NOMO-1 (cell line): Measurements from ENCODE around the gene PAM.
"Not testable (repeated sequence)": the region's sequence is repeated elsewhere in the genome, so short reads cannot be mapped to it uniquely, and the experiment has no call there.

ENCODE experiments used
- DNase-seq, 2 experiments: peaks; one replicate each; lab custom pipeline; 2025; ENCODE audit not compliant: unreplicated experiment in 2 of 2; lab: John Stamatoyannopoulos, UW

The PAM gene

GRCh38 chr5:102891175-102891574 is 136.1 kb downstream of the PAM start:
- no peak for DNase-seq

GRCh38 chr5:102893942-102894341 is 138.8 kb downstream of the PAM start:
- no peak for DNase-seq

DNA sequence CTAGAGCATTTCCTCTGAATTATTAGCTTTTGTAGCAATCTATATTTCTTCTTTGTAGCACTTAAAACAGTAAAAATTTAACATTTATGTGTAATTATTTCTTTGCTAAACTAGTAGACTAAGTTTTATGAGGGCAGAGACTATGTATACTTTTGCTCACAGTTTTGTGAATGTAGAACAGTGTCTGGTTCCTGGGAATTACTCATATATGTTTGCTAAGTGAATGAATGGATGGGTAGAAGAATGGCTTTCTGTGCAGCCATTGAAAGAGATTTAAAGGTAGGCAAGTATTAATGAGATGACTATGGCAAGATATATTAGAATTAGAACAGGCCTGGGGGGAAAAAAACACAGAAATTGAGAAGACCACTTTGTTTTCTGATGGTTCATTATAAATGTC is 140.1 kb downstream of the PAM start:
- DNase-seq = no peak

DNA sequence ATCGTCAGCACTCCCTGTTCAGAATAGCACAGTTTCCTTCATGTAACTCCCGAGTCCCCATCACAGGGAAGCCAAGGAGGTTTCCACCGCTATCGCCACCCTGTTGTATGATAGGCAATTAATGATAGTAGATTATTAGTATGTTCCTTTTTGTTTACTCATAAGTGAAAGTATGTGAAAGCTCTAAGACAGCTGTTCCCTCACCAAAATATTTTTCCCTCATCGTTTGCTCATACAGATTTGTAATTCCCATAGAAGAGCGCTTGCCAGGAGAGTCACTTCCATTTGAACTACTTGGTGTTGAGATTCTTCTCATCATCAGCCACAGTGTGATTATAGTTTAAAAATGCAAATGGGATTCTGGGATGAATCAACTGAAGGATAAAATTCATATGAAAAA is 140.9 kb downstream of the PAM start:
- DNase-seq = no peak

GRCh38 chr5:102901424-102902134 is 146.5 kb downstream of the PAM start:
- DNase-seq = no peak

DNA sequence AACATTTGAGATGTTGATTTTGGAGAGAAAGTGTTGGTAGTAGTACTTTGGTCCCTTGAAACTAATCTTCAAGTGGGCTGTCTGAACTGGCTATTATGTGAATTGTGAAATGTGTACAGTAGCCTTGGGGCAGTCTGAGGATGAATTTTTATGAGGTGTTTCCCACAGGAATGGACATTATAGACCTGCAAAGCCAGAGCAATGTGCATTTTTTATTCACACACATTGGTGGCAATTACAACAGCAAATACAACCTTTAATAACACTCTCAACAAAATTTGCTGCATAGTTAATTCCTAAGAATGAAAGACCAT is 147.0 kb downstream of the PAM start:
- DNase-seq = no peak

GRCh38 chr5:102902647-102903046 is 147.5 kb downstream of the PAM start:
- no peak for DNase-seq

GRCh38 chr5:102903074-102903871 is 148.2 kb downstream of the PAM start:
- no peak for DNase-seq

GRCh38 chr5:102905056-102905455 is 150.0 kb downstream of the PAM start:
- DNase-seq = no peak

DNA sequence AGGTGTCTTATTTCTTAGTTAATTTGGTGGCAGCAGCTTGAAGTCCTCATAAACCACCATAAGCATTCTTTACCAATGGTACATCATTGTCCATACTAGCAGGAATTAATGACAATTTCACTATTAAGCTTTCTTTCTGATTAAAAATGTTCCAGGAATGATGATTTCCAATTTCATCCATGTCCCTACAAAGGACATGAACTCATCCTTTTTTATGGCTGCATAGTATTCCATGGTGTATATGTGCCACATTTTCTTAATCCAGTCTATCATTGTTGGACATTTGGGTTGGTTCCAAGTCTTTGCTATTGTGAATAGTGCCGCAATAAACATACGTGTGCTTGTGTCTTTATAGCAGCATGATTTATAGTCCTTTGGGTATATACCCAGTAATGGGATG is 152.0 kb downstream of the PAM start:
- not testable (repeated sequence) for DNase-seq

GRCh38 chr5:102910240-102911226 is 155.4 kb downstream of the PAM start:
- DNase-seq = no peak

GRCh38 chr5:102911973-102912372 is 156.9 kb downstream of the PAM start:
- DNase-seq = no peak

DNA sequence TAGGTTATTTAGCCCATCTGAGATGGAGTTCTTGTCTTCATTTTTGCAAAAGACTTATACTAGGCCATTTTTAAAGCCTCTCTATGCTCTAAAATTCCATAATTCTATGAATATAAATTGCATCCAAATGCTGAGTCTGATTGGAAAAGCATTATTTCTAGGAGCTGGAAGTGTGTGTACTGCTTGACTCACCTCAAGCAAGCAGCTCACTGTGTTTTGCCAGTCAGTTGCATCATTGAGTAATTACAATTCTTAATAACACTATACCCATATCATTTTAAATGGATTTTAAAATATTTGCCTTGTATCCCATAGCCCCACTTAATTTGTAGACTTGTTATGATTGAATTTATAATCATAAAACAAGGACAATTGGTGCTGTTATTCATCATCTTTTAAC is 161.0 kb downstream of the PAM start:
- no peak for DNase-seq

DNA sequence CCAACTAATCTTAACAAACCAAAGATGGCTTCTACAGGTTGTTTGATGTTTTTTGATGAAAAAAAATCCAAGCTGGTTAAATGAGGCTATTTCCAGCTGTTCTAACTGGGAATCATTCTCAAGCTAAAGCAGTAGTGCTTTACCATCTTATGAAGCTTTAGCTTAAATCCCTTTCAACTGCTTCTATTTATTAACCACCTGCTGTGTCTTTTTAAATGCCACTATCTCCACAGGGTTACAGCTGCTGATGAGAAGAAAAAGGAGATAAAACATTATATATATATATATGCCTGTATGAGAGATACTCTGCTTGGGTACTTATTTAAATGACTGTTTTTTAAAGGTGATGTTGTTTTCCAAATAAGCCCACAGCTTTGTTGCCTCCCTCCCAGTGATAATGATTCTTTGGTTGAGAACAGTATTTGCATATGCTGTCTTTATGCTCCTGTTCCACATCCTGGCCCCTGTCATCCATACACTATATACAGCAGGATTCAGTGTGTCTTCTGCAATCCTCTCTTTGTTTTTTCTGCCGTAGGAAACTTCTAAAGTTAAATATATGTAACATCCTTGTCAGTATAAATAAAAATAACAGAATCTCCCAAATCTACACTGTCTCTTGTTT is 164.0 kb downstream of the PAM start:
- no peak for DNase-seq

DNA sequence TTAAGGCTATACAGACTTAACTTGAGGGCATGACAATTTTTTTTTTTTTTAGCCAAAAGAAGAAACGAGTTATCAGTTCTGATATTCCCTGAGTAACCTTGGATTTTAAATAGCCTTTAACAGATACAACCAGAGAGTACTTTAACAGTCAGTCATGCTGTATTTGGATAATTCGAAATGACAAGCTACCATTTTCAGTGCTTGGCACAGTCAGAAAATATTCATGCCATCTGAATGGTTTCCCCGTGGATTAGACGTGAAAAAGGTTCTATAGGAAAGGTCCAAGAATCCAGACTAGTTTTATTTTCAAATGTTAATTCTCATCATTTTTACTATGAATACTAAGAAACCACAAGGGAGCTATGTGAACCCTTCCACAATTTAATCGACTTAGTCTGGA is 165.7 kb downstream of the PAM start:
- no peak for DNase-seq

GRCh38 chr5:102921341-102922044 is 166.4 kb downstream of the PAM start:
- DNase-seq = no peak

DNA sequence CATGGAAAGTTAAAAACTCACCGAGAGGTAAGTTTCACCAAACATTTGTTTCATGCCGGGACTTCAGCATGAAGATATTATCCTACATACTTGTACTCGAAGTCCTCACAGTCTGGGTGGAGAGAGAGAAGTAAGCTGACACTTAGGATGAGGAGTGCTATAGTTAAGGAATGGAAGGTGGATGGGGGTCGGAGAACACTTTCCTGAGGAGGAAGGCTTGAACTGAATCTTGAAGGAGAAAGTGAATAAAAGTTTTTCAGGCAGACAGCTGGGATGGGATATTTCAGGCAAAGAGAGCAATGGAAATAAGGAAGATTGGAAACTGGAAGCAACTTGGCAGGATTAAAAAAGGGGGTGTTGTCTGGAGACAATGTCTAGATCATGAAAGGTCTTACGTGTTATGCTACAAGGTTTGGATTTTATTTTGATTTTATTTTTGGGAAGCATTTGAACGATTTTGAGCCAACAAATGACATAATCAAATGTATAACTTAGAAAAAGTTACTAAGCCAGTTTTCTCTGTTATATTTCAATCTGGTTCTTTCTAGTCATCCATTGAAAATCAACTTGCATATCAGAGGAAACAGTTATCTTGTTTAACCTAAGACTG is 167.1 kb downstream of the PAM start:
- DNase-seq = no peak

- no peak for DNase-seq
These were observed 167.8 kb downstream of the PAM start for GRCh38 chr5:102922799-102923477.

DNA sequence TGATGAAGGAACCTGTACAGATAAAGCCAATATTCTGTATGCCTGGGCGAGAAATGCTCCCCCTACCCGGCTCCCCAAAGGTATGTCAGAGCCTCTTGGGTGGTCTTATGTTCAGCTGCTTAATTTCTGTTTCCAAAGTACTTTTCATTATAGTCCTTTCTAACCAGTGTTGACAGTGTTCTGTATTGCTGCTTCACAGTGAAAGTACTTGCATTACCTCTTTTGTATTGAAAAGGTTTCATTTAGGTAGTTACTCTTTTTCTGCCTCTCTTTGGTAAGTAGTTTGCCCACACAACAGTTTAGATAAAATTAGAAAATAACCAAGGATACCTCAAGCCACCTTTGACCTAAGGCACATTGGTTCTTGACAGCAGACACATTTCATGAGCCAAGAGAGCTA is 169.9 kb downstream of the PAM start:
- DNase-seq = no peak
